Measurements from ENCODE around the gene LRP4. TPM values are rescaled to one million over a fixed set of nuclear protein-coding genes. Genes with fewer than 3 reads are reported as not detected.

LRP4 gene
- total and polyA plus RNA-seq, 2 donors (not counting 1 experiment from before 2014, with no cell fraction given) = 1.3 to 2.9 TPM

GRCh38 chr11:46894506-46894905 is 23.8 kb downstream of the LRP4 start:
- Histone ChIP-seq H3K4me2 (ENCODE audit: extremely low read depth, insufficient read depth, low read length) (no peak overlapping the region), H3K9me3 (ENCODE audit: control insufficient read depth, insufficient read depth, low read depth, low read length) (no peaks in the 10 kb centered on the region), H3K27ac (ENCODE audit: insufficient read depth, low read length) (no peak overlapping the region), H2AFZ (ENCODE audit: low read length) (no peak overlapping the region), H3K27me3 (ENCODE audit: control insufficient read depth, insufficient read depth, low read length) (no peaks in the 10 kb centered on the region), H3K9ac (ENCODE audit: insufficient read depth, low read length) (no peak overlapping the region), H3K4me3 (replicated peaks in 1 of 4; ENCODE audit: control extremely low read depth in 1 of 4, insufficient read depth in 1 of 4, low read depth in 3 of 4, low read length in 4 of 4) (no peak overlapping the region), H3K4me1 (ENCODE audit: control insufficient read depth, extremely low read depth, insufficient read depth, low read length) (no peaks in the 10 kb centered on the region), H3K36me3 (ENCODE audit: control insufficient read depth, insufficient read depth, low read length) (no peaks in the 10 kb centered on the region), H3K79me2 (ENCODE audit: control insufficient read depth, insufficient read depth, low read length) (no peaks in the 10 kb centered on the region), H4K20me1 (ENCODE audit: control insufficient read depth, extremely low read depth, insufficient read depth, low read length) (no peaks in the 10 kb centered on the region)
- TF ChIP-seq EZH2 (IDR thresholded peaks at IDR 0.05; ENCODE audit: low read length, missing control alignments) = no peak
- TF ChIP-seq, protein P1, sequence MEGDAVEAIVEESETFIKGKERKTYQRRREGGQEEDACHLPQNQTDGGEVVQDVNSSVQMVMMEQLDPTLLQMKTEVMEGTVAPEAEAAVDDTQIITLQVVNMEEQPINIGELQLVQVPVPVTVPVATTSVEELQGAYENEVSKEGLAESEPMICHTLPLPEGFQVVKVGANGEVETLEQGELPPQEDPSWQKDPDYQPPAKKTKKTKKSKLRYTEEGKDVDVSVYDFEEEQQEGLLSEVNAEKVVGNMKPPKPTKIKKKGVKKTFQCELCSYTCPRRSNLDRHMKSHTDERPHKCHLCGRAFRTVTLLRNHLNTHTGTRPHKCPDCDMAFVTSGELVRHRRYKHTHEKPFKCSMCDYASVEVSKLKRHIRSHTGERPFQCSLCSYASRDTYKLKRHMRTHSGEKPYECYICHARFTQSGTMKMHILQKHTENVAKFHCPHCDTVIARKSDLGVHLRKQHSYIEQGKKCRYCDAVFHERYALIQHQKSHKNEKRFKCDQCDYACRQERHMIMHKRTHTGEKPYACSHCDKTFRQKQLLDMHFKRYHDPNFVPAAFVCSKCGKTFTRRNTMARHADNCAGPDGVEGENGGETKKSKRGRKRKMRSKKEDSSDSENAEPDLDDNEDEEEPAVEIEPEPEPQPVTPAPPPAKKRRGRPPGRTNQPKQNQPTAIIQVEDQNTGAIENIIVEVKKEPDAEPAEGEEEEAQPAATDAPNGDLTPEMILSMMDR (conservative IDR thresholded peaks at IDR 0.05 in 1 of 2, IDR thresholded peaks at IDR 0.05 in 1 of 2; ENCODE audit: low read depth in 1 of 2, low read length in 2 of 2) = no peak
- no peak for DNase-seq (ENCODE audit: low read depth in 2 of 2)

DNA sequence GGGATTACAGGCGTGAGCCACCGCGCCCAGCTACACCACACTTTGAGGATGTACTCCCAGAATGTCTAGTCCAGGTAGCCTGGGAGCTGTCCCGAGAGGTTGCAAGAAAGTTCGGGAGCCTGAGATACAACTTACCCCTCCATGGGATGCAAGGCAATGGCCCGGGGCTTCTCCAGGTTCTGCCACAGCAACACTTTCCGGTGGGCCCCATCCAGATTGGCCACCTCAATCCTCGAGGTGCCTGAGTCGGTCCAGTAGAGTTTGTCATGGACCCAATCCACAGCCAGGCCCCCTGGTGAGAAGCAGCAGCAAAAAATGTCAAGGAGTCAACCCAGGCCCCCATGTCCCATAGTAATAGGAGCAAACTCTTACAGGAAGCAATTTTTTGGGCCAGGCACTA is 25.5 kb downstream of the LRP4 start:
- H3K4me2 ChIP-seq (ENCODE audit: extremely low read depth, insufficient read depth, low read length) = no peak overlapping the region
- no peaks in the 10 kb centered on the region for H3K79me2 ChIP-seq (ENCODE audit: control insufficient read depth, insufficient read depth, low read length)
- H3K27me3 ChIP-seq (ENCODE audit: control insufficient read depth, insufficient read depth, low read length) = no peaks in the 10 kb centered on the region
- H3K9me3 ChIP-seq (ENCODE audit: control insufficient read depth, insufficient read depth, low read depth, low read length) = no peaks in the 10 kb centered on the region
- TF ChIP-seq EZH2 (IDR thresholded peaks at IDR 0.05; ENCODE audit: low read length, missing control alignments) = no peak
- TF ChIP-seq, protein P1 (conservative IDR thresholded peaks at IDR 0.05 in 1 of 2, IDR thresholded peaks at IDR 0.05 in 1 of 2; ENCODE audit: low read depth in 1 of 2, low read length in 2 of 2) = no peak
- H3K4me1 ChIP-seq (ENCODE audit: control insufficient read depth, extremely low read depth, insufficient read depth, low read length) = no peaks in the 10 kb centered on the region
- no peak overlapping the region for H3K27ac ChIP-seq (ENCODE audit: insufficient read depth, low read length)
- H4K20me1 ChIP-seq (ENCODE audit: control insufficient read depth, extremely low read depth, insufficient read depth, low read length) = no peaks in the 10 kb centered on the region
- DNase-seq (ENCODE audit: low read depth in 2 of 2) = no peak
- no peaks in the 10 kb centered on the region for H3K36me3 ChIP-seq (ENCODE audit: control insufficient read depth, insufficient read depth, low read length)
- no peak overlapping the region for H2AFZ ChIP-seq (ENCODE audit: low read length)
- H3K9ac ChIP-seq (ENCODE audit: insufficient read depth, low read length) = no peak overlapping the region
- H3K4me3 ChIP-seq (replicated peaks in 1 of 4; ENCODE audit: control extremely low read depth in 1 of 4, insufficient read depth in 1 of 4, low read depth in 3 of 4, low read length in 4 of 4) = no peak overlapping the region

DNA sequence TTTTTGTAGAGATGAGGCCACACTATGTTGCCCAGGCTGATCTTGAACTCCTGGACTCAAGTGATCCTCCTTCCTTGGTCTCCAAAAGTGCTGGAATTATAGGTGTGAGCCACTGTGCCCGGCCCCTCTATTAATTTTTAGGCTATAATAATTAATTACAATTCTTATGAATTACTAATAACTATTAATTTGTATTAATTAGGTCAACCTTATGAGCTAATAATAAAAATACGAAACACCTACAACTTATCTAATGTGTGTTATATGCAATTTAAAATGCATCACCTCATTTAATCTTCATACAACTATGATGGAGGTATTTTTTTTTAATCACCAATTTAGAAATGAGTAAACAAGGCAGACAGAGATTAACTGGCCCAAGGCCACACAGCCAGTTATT is 26.2 kb downstream of the LRP4 start:
- Histone ChIP-seq H3K27ac (ENCODE audit: insufficient read depth, low read length) (no peak overlapping the region), H3K4me2 (ENCODE audit: extremely low read depth, insufficient read depth, low read length) (no peak overlapping the region), H3K36me3 (ENCODE audit: control insufficient read depth, insufficient read depth, low read length) (no peaks in the 10 kb centered on the region), H3K79me2 (ENCODE audit: control insufficient read depth, insufficient read depth, low read length) (no peaks in the 10 kb centered on the region), H3K4me1 (ENCODE audit: control insufficient read depth, extremely low read depth, insufficient read depth, low read length) (no peaks in the 10 kb centered on the region), H3K27me3 (ENCODE audit: control insufficient read depth, insufficient read depth, low read length) (no peaks in the 10 kb centered on the region), H3K4me3 (replicated peaks in 1 of 4; ENCODE audit: control extremely low read depth in 1 of 4, insufficient read depth in 1 of 4, low read depth in 3 of 4, low read length in 4 of 4) (no peak overlapping the region), H4K20me1 (ENCODE audit: control insufficient read depth, extremely low read depth, insufficient read depth, low read length) (no peaks in the 10 kb centered on the region), H2AFZ (ENCODE audit: low read length) (no peak overlapping the region), H3K9me3 (ENCODE audit: control insufficient read depth, insufficient read depth, low read depth, low read length) (no peaks in the 10 kb centered on the region), H3K9ac (ENCODE audit: insufficient read depth, low read length) (no peak overlapping the region)
- DNase-seq (ENCODE audit: low read depth in 2 of 2) = no peak
- TF ChIP-seq, protein P1 (conservative IDR thresholded peaks at IDR 0.05 in 1 of 2, IDR thresholded peaks at IDR 0.05 in 1 of 2; ENCODE audit: low read depth in 1 of 2, low read length in 2 of 2) = no peak
- TF ChIP-seq EZH2 (IDR thresholded peaks at IDR 0.05; ENCODE audit: low read length, missing control alignments) = no peak
